A549 (cell line): Measurements from ENCODE around the gene OR6Q1. TPM values are rescaled to one million over a fixed set of nuclear protein-coding genes. Genes with fewer than 3 reads are reported as not detected.

Source experiments
- ATAC-seq, 2 experiments: fragments of 200-7000 bp in 1 of 2; fragments of >200 bp in 1 of 2; cut with Nextera tagmentation in 1 of 2; cut with Tn5 transposase in 1 of 2; 3 replicates each; pipeline versions ENCODE4 v1.8.0 to v1.9.1; 2018 to 2020; ENCODE audit warnings: mild to moderate bottlenecking in 1 of 2, moderate library complexity in 1 of 2
- CTCF ChIA-PET: fragments of 300-600 bp; sonication (Branson Sonifier 250); formaldehyde crosslinking; extraction: SDS; loops from one replicate; lab custom pipeline; 2021; ENCODE audit warnings: antibody characterized with exemption, inconsistent platforms; lab: Yijun Ruan, JAX
- POLR2A ChIA-PET: fragments of 350-600 bp; formaldehyde crosslinking; extraction: SDS; loops from one replicate; lab custom pipeline; 2021; ENCODE audit warnings: antibody characterized with exemption, inconsistent platforms; lab: Yijun Ruan, JAX
- DNase-seq, 2 experiments: peaks; one replicate each; pipeline versions ENCODE4 v3.0.0 to v3.0.0-alpha.2; 2011 to 2016; ENCODE audit warnings: low read depth in 1 of 2, low spot score in 1 of 2
- FAIRE-seq: peaks from 2 replicates; lab custom pipeline; 2011; peaks lifted over from hg19 to GRCh38; lab: Jason Lieb, UNC
- H3K27ac ChIP-seq, 2 experiments: fragments of >200 bp; sonication (Bioruptor Twin); formaldehyde crosslinking; 3 replicates each; pipeline ENCODE4 v1.5.1; 2016 to 2017
- H3K4me1 ChIP-seq: fragments of >200 bp; sonication (Bioruptor Twin); formaldehyde crosslinking; 3 replicates; pipeline ENCODE4 v1.6.1; 2016
- H3K4me2 ChIP-seq: fragments of >200 bp; sonication (Bioruptor Twin); formaldehyde crosslinking; 3 replicates; pipeline ENCODE4 v1.6.1; 2016
- H3K4me3 ChIP-seq: fragments of >200 bp; sonication (Bioruptor Twin); formaldehyde crosslinking; 3 replicates; pipeline ENCODE4 v1.5.1; 2016
- H3K9me3 ChIP-seq: fragments of >200 bp; sonication (Bioruptor Twin); formaldehyde crosslinking; 3 replicates; pipeline ENCODE4 v1.6.1; 2016
- BHLHE40 ChIP-seq: IDR thresholded peaks from 2 replicates; pipeline ENCODE4 v1.6.1; 2012; ENCODE audit warnings: low read depth, low read length, inconsistent platforms
- CBX8 ChIP-seq: fragments of 200-600 bp; sonication (generic); IDR thresholded peaks from 2 replicates; pipeline ENCODE4 v1.6.1; 2016
- CHD2 ChIP-seq: fragments of 150-350 bp; IDR thresholded peaks from 2 replicates; pipeline ENCODE4 v1.6.1; 2014; ENCODE audit warnings: low read length; ENCODE audit not compliant: partially characterized antibody
- EP300 ChIP-seq, 2 experiments: fragments of >200 bp; sonication (Bioruptor Twin); formaldehyde crosslinking; IDR thresholded peaks; 2 replicates in 1 of 2; 3 replicates in 1 of 2; pipeline ENCODE4 v1.6.1; 2016 to 2017
- ESRRA ChIP-seq: fragments of 150-350 bp; IDR thresholded peaks from 2 replicates; pipeline ENCODE4 v1.6.1; 2014; ENCODE audit warnings: mild to moderate bottlenecking, low read length, borderline replicate concordance
- FOXS1 ChIP-seq: fragments of 250-450 bp; sonication (Bioruptor Pico); IDR thresholded peaks from 2 replicates; pipeline ENCODE4 v1.5.0; 2020; ENCODE audit warnings: mild to moderate bottlenecking, moderate library complexity
- GATA3 ChIP-seq: IDR thresholded peaks from 2 replicates; pipeline ENCODE4 v1.6.1; 2012; ENCODE audit warnings: borderline replicate concordance
- HDAC2 ChIP-seq: fragments of 200-600 bp; sonication (generic); IDR thresholded peaks from 2 replicates; pipeline ENCODE4 v1.6.1; 2016
- HOXB13 ChIP-seq: fragments of 250-450 bp; sonication (Bioruptor Pico); IDR thresholded peaks from 2 replicates; pipeline ENCODE4 v1.5.0; 2020; ENCODE audit warnings: low read depth, mild to moderate bottlenecking, moderate library complexity
- HOXB5 ChIP-seq: fragments of 250-450 bp; sonication (Bioruptor Pico); IDR thresholded peaks from 2 replicates; pipeline ENCODE4 v1.5.0; 2020; ENCODE audit warnings: mild to moderate bottlenecking, moderate library complexity
- NFE2L2 ChIP-seq: fragments of 150-350 bp; conservative IDR thresholded peaks from 2 replicates; pipeline ENCODE4 v1.6.1; 2014; ENCODE audit warnings: low read length
- NR3C1 ChIP-seq: fragments of >200 bp; sonication (Bioruptor Twin); formaldehyde crosslinking; IDR thresholded peaks from 3 replicates; pipeline ENCODE4 v1.6.1; 2017
- REST ChIP-seq: fragments of 200-600 bp; sonication (generic); IDR thresholded peaks from 2 replicates; pipeline ENCODE4 v1.6.1; 2016; ENCODE audit warnings: antibody characterized with exemption, mild to moderate bottlenecking, moderate library complexity
- TFCP2L1 ChIP-seq: fragments of 250-450 bp; sonication (Bioruptor Pico); IDR thresholded peaks from 2 replicates; pipeline ENCODE4 v1.5.0; 2021; ENCODE audit warnings: mild to moderate bottlenecking
- ZSCAN20 ChIP-seq: fragments of 250-450 bp; sonication (Bioruptor Pico); IDR thresholded peaks from 2 replicates; pipeline ENCODE4 v1.8.0; 2022; ENCODE audit warnings: mild to moderate bottlenecking, moderate library complexity
- WGBS: methylation state at CpG from one replicate; pipeline ENCODE4 v1.1.6; 2017; ENCODE audit errors: missing lambda C conversion rate; 5-methylcytosine and 5-hydroxymethylcytosine counted together
- polyA plus RNA-seq, 4 experiments: library from polyadenylated mRNA; depleted of rRNA in 3 of 4; stranded (reverse); fragments of >200 nt; fragmentation: RNase III in 1 of 4; extraction: RNeasy Plus Mini Kit Qiagen cat#74134 plus additional on column Dnase treatment in 1 of 4; gene quantifications; 2 replicates in 3 of 4; 3 replicates in 1 of 4; pipeline ENCODE4 v1.2.3, GENCODE V29; 2011 to 2017
- TF ChIP-seq, protein P1 (sequence below): IDR thresholded peaks from 2 replicates; pipeline ENCODE4 v1.6.1; 2012
- TF ChIP-seq, protein P2 (sequence below): fragments of >200 bp; sonication (Bioruptor Twin); formaldehyde crosslinking; IDR thresholded peaks from 3 replicates; pipeline ENCODE4 v1.6.1; 2016
- TF ChIP-seq, protein P3 (sequence below): fragments of 250-450 bp; sonication (Bioruptor Pico); IDR thresholded peaks from 2 replicates; pipeline ENCODE4 v1.5.0; 2021; ENCODE audit warnings: mild to moderate bottlenecking, moderate library complexity, borderline replicate concordance

OR6Q1 gene
- polyA plus RNA-seq, 2 of the 4 experiments (the other 2 are of a cell fraction) = not detected

GRCh38 chr11:58000699-58001098, 30.1 kb upstream of the OR6Q1 start:
- ATAC-seq (no peak), DNase-seq (no peak), FAIRE-seq (no peak)
- no peak overlapping the region for H3K27ac ChIP-seq
- WGBS = 37% methylated on average over 5 of the region's 5 CpGs
- POLR2A ChIA-PET = no interaction called here
- no peaks in the 10 kb centered on the region for H3K9me3 ChIP-seq
- H3K4me2 ChIP-seq = no peak overlapping the region
- TF ChIP-seq NFE2L2 = no peak
- TF ChIP-seq FOXS1 (CRISPR knock-in tag) = no peak
- no peak for TF ChIP-seq CHD2
- TF ChIP-seq BHLHE40 = no peak
- TF ChIP-seq ESRRA = no peak
- TF ChIP-seq EP300 (IDR thresholded peaks at IDR 0.05) = no peak
- TF ChIP-seq HOXB5 = no peak
- TF ChIP-seq CBX8 = no peak
- no peak overlapping the region for H3K4me3 ChIP-seq
- CTCF ChIA-PET = interaction anchor here (0.9 kb wide), 1 partner anchor 567 kb away, joined by 3 read pairs; no protein-coding TSS in a partner anchor
- H3K4me1 ChIP-seq = no peaks in the 10 kb centered on the region

GRCh38 chr11:58003036-58003435, 27.7 kb upstream of the OR6Q1 start:
- H3K4me1 ChIP-seq = no peaks in the 10 kb centered on the region
- H3K27ac ChIP-seq = no peak overlapping the region
- ChIA-PET CTCF (no interaction called here), POLR2A (no interaction called here)
- DNase-seq = no peak
- no peak overlapping the region for H3K4me2 ChIP-seq
- H3K4me3 ChIP-seq = no peak overlapping the region
- FAIRE-seq = no peak
- WGBS = 0% methylated on average over 2 of the region's 2 CpGs
- H3K9me3 ChIP-seq = no peaks in the 10 kb centered on the region
- ATAC-seq = no peak
- TF ChIP-seq, protein P1, sequence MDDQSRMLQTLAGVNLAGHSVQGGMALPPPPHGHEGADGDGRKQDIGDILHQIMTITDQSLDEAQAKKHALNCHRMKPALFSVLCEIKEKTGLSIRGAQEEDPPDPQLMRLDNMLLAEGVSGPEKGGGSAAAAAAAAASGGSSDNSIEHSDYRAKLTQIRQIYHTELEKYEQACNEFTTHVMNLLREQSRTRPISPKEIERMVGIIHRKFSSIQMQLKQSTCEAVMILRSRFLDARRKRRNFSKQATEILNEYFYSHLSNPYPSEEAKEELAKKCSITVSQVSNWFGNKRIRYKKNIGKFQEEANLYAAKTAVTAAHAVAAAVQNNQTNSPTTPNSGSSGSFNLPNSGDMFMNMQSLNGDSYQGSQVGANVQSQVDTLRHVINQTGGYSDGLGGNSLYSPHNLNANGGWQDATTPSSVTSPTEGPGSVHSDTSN = no peak
- TF ChIP-seq HOXB13 (CRISPR knock-in tag) (no peak), CHD2 (no peak), NR3C1 (no peak), HDAC2 (no peak), GATA3 (no peak), EP300 (IDR thresholded peaks at IDR 0.05) (no peak)

GRCh38 chr11:58003591-58003990, 27.2 kb upstream of the OR6Q1 start:
- no peak for FAIRE-seq
- TF ChIP-seq REST = no peak
- TF ChIP-seq TFCP2L1 (CRISPR knock-in tag) = no peak
- TF ChIP-seq EP300 (IDR thresholded peaks at IDR 0.05) = no peak
- TF ChIP-seq ZSCAN20 (CRISPR knock-in tag) = no peak
- TF ChIP-seq, protein P2, sequence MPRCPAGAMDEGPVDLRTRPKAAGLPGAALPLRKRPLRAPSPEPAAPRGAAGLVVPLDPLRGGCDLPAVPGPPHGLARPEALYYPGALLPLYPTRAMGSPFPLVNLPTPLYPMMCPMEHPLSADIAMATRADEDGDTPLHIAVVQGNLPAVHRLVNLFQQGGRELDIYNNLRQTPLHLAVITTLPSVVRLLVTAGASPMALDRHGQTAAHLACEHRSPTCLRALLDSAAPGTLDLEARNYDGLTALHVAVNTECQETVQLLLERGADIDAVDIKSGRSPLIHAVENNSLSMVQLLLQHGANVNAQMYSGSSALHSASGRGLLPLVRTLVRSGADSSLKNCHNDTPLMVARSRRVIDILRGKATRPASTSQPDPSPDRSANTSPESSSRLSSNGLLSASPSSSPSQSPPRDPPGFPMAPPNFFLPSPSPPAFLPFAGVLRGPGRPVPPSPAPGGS = no peak
- TF ChIP-seq, protein P3, sequence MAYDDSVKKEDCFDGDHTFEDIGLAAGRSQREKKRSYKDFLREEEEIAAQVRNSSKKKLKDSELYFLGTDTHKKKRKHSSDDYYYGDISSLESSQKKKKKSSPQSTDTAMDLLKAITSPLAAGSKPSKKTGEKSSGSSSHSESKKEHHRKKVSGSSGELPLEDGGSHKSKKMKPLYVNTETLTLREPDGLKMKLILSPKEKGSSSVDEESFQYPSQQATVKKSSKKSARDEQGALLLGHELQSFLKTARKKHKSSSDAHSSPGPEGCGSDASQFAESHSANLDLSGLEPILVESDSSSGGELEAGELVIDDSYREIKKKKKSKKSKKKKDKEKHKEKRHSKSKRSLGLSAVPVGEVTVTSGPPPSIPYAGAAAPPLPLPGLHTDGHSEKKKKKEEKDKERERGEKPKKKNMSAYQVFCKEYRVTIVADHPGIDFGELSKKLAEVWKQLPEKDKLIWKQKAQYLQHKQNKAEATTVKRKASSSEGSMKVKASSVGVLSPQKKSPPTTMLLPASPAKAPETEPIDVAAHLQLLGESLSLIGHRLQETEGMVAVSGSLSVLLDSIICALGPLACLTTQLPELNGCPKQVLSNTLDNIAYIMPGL (CRISPR knock-in tag) = no peak
- no peak for ATAC-seq
- no peak for DNase-seq
- Histone ChIP-seq H3K27ac (no peak overlapping the region), H3K4me3 (no peak overlapping the region), H3K4me1 (no peaks in the 10 kb centered on the region), H3K4me2 (no peak overlapping the region), H3K9me3 (no peaks in the 10 kb centered on the region)
- ChIA-PET POLR2A (no interaction called here), CTCF (no interaction called here)
